HL-60 (cell line): ENCODE measurements around the gene PCNA.

ENCODE experiments used
- GABPA ChIP-seq: IDR thresholded peaks from 2 replicates; pipeline ENCODE4 v1.6.1; 2012; ENCODE audit warnings: low read depth
- SPI1 ChIP-seq: IDR thresholded peaks from 2 replicates; pipeline ENCODE4 v1.6.1; 2012; ENCODE audit warnings: low read depth, mild to moderate bottlenecking, borderline replicate concordance
- TF ChIP-seq, protein P1 (sequence below): IDR thresholded peaks from one replicate; pipeline ENCODE4 v1.5.1; 2011; ENCODE audit warnings: low read length, control low read depth, inconsistent platforms; ENCODE audit not compliant: insufficient read depth
- TF ChIP-seq, protein P2 (sequence below): IDR thresholded peaks from 2 replicates; pipeline ENCODE4 v1.6.1; 2012; ENCODE audit warnings: low read depth; ENCODE audit not compliant: insufficient replicate concordance

DNA sequence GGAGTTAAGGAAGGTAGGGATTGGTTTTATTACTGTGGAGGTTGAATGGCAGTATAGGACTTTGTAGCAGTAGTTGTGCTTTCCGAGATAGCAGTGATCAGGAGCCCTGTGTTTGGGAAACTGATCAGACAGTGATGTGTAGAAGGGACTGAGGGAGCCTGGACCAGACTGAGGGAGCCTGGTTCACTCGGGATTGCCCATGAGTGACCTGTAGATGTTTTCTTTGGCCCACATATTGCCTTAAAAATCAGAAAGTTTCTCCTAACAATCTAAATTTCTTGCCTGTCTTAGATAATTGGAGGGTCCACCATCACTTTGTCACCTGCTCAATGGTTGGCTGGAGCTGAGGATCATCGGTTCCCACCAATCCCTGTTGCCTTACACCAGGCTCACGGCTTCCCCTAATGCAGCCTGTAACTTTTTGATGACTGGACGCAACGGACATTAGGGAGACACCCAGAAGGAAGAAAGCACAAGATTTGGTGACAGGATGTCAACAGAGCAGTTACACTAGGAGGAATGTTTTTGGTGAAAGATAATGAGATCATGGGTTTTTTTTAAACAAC, 8.2 kb upstream of the PCNA start:
- TF ChIP-seq, protein P1, sequence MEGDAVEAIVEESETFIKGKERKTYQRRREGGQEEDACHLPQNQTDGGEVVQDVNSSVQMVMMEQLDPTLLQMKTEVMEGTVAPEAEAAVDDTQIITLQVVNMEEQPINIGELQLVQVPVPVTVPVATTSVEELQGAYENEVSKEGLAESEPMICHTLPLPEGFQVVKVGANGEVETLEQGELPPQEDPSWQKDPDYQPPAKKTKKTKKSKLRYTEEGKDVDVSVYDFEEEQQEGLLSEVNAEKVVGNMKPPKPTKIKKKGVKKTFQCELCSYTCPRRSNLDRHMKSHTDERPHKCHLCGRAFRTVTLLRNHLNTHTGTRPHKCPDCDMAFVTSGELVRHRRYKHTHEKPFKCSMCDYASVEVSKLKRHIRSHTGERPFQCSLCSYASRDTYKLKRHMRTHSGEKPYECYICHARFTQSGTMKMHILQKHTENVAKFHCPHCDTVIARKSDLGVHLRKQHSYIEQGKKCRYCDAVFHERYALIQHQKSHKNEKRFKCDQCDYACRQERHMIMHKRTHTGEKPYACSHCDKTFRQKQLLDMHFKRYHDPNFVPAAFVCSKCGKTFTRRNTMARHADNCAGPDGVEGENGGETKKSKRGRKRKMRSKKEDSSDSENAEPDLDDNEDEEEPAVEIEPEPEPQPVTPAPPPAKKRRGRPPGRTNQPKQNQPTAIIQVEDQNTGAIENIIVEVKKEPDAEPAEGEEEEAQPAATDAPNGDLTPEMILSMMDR: no peak
- TF ChIP-seq, protein P2, sequence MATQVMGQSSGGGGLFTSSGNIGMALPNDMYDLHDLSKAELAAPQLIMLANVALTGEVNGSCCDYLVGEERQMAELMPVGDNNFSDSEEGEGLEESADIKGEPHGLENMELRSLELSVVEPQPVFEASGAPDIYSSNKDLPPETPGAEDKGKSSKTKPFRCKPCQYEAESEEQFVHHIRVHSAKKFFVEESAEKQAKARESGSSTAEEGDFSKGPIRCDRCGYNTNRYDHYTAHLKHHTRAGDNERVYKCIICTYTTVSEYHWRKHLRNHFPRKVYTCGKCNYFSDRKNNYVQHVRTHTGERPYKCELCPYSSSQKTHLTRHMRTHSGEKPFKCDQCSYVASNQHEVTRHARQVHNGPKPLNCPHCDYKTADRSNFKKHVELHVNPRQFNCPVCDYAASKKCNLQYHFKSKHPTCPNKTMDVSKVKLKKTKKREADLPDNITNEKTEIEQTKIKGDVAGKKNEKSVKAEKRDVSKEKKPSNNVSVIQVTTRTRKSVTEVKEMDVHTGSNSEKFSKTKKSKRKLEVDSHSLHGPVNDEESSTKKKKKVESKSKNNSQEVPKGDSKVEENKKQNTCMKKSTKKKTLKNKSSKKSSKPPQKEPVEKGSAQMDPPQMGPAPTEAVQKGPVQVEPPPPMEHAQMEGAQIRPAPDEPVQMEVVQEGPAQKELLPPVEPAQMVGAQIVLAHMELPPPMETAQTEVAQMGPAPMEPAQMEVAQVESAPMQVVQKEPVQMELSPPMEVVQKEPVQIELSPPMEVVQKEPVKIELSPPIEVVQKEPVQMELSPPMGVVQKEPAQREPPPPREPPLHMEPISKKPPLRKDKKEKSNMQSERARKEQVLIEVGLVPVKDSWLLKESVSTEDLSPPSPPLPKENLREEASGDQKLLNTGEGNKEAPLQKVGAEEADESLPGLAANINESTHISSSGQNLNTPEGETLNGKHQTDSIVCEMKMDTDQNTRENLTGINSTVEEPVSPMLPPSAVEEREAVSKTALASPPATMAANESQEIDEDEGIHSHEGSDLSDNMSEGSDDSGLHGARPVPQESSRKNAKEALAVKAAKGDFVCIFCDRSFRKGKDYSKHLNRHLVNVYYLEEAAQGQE: no peak
- no peak for TF ChIP-seq SPI1
- no peak for TF ChIP-seq GABPA
